HG02981 (cell line): ENCODE results near the gene RASGRF2.
"Not testable (repeated sequence)": the region's sequence is repeated elsewhere in the genome, so short reads cannot be mapped to it uniquely, and the experiment has no call there.

Experiments
- ATAC-seq: cut with Tn5 transposase; IDR thresholded peaks from one replicate; pipeline ENCODE4 v1.9.1; 2021; ENCODE audit warnings: mild to moderate bottlenecking, moderate library complexity; ENCODE audit not compliant: unreplicated experiment

The RASGRF2 gene

DNA sequence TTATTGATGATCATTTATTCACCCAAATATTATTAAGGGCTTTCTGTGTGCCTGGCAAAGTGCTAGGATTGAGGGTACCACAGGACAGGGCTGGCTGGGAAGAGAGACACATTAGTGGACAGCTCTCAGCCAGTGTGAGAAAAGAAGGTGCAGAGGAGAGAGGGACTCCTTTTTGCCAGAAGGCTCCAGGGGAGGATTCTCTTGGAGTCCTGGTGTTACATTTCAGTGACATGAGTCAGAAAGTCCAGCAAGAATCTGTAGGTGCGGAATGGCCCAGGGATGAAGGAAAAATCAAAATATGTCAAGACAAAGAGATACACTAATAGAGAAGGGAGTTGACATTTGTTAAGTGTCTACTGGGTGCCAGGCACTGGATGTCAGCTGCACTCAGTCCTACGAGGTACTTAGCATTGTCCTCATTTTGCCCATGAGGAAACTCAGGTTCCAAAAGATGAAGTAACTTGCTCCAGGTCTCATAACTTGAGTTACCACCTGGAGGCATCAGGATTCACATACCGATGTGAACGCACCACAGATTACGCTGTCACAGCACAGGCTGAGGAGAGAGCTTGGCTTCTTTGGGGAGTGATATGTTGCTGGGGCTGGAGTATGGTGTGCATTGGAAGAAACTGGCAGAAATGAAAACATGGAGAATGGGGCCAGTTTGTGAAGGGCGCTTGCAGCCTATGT is 60.5 kb downstream of the RASGRF2 start:
- no peak for ATAC-seq

- ATAC-seq = no peak
Measured at GRCh38 chr5:81021486-81021885, 61.3 kb downstream of the RASGRF2 start.

DNA sequence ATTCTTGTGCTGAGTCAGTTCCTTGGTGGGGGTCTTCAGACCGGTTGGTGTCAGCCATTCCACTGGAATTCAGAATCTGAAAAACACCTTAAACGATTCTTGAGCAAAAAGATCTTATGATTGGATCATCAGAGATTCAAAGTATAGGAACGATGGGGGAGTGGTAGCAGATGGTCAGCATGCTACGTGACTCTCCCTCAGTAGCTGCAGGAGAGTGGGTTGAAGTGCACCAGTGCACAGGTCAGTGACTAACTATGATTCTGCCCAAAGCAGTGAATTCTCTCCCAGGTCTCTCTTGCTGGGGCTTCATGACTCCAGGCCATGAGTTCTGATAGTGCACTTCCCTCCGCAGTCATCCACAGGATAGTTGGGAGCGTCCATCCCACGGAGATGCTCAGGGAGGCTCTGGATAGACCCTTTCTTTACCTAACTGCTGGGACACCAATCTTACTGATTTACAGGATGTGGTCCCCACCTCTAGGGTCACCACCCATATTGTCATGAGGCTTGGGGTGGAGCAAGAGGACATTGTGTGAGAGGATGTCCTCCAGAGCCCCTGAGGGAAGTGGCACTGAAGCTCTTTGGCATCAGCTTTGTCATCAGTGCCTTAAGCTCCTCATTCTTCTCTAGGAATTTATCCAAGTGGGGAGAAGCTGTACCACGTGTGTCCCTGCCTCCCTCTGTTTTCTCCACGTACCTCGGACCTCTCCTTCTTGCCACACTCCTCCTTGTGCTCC is 62.0 kb downstream of the RASGRF2 start:
- no peak for ATAC-seq

GRCh38 chr5:81022688-81023084 is 62.5 kb downstream of the RASGRF2 start:
- ATAC-seq = no peak

GRCh38 chr5:81023261-81023970 is 63.3 kb downstream of the RASGRF2 start:
- ATAC-seq = no peak

DNA sequence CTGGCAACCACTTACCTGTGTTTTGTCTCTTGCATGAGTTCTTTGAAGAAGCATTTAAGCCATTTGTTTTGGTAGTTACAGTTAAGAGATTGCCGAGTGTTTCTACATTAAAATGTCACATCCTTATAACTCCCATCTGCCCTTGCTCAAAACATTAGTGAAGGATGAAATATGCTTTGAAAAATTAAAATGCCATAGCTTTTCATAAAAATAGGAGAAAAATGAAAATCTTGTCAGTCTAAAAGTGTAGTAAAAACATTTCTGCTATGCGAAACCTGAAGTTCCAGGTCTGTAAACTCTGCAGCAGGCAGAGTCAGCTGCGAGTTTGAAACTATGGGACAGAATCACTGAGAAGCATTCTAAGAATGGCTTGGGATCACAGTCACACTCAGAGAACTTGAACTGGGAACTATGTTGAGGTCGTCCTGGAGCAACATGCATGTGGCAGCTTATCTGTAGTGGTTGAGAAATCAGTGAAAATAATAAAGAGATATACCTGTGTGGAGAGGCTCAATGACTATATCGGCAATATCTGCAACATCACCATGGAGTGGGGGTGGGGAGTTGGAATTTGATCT is 67.4 kb downstream of the RASGRF2 start:
- ATAC-seq = no peak

DNA sequence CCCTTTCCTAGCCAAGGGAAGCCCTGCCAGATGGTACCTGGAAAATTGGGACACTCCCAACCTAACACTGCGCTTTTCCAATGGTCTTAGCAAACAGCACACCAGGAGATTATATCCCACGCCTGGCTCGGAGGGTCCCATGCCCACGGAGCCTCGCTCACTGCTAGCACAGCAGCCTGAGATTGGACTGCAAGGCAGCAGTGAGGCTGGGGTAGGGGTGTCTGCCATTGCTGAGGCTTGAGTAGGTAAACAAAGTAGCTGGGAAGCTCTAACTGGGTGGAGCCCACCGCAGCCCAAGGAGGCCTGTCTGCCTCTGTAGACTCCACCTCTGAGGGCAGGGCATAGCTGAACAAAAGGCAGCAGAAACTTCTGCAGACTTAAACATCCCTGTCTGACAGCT is 68.7 kb downstream of the RASGRF2 start:
- ATAC-seq = not testable (repeated sequence)

GRCh38 chr5:81029736-81030135 is 69.6 kb downstream of the RASGRF2 start:
- not testable (repeated sequence) for ATAC-seq

GRCh38 chr5:81030236-81031034 is 70.3 kb downstream of the RASGRF2 start:
- ATAC-seq = not testable (repeated sequence)

GRCh38 chr5:81035522-81035921 is 75.4 kb downstream of the RASGRF2 start:
- no peak for ATAC-seq

GRCh38 chr5:81038495-81038894 is 78.3 kb downstream of the RASGRF2 start:
- ATAC-seq = no peak

GRCh38 chr5:81044868-81045267 is 84.7 kb downstream of the RASGRF2 start:
- ATAC-seq = no peak

DNA sequence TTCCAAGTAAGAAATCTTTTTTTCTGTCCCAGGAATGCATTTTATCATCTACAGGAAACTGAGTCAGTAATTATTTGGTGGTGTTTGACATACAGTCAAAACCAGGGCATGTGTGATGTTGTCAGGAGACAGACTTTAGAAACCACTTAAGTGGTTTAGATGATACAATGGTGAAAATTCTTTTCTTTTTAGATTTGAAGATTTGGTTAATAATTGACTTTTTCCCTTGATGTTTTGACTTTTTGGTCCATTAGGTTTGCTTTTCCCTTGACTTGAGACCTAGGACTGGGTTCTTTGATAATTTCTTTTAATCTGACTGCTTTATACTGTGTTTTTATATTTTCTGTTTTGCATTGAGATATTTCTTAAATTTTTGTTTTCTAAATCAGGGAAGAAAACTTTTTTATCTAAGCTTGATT is 85.2 kb downstream of the RASGRF2 start:
- ATAC-seq = no peak

GRCh38 chr5:81046041-81046440 is 85.9 kb downstream of the RASGRF2 start:
- ATAC-seq = no peak

GRCh38 chr5:81052325-81052724 is 92.2 kb downstream of the RASGRF2 start:
- ATAC-seq = no peak

GRCh38 chr5:81053282-81053681 is 93.1 kb downstream of the RASGRF2 start:
- not testable (repeated sequence) for ATAC-seq

GRCh38 chr5:81058121-81058520 is 98.0 kb downstream of the RASGRF2 start:
- no peak for ATAC-seq

GRCh38 chr5:81065492-81065891 is 105.3 kb downstream of the RASGRF2 start:
- ATAC-seq = no peak

DNA sequence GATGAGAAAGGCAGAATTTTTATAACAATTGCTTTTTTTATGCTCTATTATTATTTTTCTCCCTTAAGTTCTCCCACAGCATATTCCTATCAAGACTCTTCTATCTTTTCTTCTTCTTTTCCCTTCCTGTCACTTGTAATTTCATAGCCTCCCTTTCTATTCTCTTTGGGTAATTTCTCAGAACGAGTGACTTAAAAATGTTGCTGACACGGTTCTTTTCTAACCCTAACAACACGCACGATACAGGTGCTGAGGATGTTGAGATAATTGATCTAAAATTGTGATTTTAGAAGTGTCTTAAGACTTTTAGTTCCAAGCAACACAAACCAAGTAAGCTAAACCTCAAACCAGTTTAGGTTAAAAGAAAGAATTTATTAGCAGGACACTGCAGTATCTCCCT is 105.9 kb downstream of the RASGRF2 start:
- no peak for ATAC-seq

- ATAC-seq = no peak
Measured at GRCh38 chr5:81067406-81067805, 107.2 kb downstream of the RASGRF2 start.

GRCh38 chr5:81068063-81068462 is 107.9 kb downstream of the RASGRF2 start:
- no peak for ATAC-seq
